GM18502 (cell line): ENCODE data around the gene AZU1.
"Not testable (repeated sequence)": the region's sequence is repeated elsewhere in the genome, so short reads cannot be mapped to it uniquely, and the experiment has no call there.

ENCODE experiments used
- ATAC-seq: cut with Tn5 transposase; IDR thresholded peaks from one replicate; pipeline ENCODE4 v1.9.1; 2021; ENCODE audit warnings: mild to moderate bottlenecking; ENCODE audit not compliant: unreplicated experiment, poor library complexity

Gene AZU1

DNA sequence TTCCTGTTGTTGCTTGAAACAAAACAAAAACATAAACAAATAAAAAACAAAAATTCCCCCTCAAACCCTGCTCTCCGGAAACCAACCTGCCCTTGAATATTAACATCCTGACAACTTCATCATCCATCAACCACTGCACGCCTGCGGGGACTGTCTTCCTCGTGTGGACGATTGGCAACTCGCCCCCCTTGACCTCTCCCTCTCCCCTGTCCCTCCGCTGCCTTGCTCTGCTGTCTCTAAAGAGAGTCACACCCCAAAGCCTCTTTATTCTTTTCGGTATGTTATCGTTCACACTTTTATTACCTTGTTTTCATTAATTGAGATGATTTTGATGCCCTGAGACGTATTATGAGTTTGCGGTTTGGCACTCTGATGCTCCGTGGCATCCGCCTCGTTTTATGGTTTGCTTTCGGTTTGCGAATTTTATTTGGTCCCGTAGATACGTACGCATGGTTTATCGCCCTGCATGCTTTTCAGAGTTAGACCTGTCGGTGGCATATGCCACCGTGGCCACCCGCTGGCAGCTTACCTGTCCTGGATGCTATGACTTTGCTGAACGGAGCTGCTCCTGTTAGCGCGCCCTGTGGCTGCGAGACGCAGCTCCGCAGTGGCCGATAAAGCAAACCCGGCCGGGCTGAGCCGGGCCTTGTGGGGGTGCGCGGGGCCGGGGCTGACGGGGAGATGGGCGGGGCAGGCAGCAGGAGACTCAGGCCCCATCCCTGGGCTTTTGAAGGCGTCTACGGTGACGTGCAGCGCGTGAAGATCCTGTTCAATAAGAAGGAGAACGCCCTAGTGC, 19.8 kb upstream of the AZU1 start:
- ATAC-seq = no peak

DNA sequence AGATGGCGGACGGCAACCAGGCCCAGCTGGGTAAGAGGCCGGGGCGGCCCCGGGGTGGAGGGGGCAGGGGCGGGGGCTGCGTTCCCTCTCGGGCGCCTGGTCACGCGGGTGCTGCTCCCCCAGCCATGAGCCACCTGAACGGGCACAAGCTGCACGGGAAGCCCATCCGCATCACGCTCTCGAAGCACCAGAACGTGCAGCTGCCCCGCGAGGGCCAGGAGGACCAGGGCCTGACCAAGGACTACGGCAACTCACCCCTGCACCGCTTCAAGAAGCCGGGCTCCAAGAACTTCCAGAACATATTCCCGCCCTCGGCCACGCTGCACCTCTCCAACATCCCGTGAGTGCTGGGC, 19.2 kb upstream of the AZU1 start:
- ATAC-seq = no peak

DNA sequence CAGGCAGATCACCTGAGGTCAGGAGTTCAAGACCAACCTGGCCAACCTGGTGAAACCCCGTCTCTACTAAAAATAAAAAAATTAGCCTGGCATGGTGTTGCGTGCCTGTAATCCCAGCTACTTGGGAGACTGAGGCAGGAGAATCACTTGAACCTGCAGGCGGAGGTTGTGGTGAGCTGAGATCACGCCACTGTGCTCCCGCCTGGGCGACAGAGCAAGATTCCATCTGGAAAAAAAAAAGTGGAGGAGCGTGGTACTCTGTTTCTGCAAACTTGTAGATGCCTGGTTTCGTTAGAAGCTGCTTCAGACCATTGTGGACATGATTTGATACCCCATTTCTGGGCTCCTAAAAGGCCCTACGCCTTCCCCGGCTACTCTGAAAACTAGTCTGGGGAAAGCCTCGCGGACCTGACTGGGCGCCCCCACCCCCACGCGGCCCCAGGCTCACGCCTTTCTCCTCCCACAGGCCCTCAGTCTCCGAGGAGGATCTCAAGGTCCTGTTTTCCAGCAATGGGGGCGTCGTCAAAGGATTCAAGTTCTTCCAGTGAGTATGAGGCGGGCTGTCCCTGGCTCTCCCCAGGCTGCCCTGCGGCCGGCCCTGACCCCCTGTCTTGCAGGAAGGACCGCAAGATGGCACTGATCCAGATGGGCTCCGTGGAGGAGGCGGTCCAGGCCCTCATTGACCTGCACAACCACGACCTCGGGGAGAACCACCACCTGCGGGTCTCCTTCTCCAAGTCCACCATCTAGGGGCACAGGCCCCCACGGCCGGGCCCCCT, 17.4 kb upstream of the AZU1 start:
- no peak for ATAC-seq

DNA sequence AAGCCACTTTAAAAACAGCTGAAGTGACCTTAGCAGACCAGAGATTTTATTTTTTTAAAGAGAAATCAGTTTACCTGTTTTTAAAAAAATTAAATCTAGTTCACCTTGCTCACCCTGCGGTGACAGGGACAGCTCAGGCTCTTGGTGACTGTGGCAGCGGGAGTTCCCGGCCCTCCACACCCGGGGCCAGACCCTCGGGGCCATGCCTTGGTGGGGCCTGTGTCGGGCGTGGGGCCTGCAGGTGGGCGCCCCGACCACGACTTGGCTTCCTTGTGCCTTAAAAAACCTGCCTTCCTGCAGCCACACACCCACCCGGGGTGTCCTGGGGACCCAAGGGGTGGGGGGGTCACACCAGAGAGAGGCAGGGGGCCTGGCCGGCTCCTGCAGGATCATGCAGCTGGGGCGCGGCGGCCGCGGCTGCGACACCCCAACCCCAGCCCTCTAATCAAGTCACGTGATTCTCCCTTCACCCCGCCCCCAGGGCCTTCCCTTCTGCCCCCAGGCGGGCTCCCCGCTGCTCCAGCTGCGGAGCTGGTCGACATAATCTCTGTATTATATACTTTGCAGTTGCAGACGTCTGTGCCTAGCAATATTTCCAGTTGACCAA, 16.7 kb upstream of the AZU1 start:
- no peak for ATAC-seq

DNA sequence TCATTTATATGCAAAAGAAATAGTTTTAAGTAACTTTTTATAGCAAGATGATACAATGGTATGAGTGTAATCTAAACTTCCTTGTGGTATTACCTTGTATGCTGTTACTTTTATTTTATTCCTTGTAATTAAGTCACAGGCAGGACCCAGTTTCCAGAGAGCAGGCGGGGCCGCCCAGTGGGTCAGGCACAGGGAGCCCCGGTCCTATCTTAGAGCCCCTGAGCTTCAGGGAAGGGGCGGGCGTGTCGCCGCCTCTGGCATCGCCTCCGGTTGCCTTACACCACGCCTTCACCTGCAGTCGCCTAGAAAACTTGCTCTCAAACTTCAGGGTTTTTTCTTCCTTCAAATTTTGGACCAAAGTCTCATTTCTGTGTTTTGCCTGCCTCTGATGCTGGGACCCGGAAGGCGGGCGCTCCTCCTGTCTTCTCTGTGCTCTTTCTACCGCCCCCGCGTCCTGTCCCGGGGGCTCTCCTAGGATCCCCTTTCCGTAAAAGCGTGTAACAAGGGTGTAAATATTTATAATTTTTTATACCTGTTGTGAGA, 16.1 kb upstream of the AZU1 start:
- no peak for ATAC-seq

DNA sequence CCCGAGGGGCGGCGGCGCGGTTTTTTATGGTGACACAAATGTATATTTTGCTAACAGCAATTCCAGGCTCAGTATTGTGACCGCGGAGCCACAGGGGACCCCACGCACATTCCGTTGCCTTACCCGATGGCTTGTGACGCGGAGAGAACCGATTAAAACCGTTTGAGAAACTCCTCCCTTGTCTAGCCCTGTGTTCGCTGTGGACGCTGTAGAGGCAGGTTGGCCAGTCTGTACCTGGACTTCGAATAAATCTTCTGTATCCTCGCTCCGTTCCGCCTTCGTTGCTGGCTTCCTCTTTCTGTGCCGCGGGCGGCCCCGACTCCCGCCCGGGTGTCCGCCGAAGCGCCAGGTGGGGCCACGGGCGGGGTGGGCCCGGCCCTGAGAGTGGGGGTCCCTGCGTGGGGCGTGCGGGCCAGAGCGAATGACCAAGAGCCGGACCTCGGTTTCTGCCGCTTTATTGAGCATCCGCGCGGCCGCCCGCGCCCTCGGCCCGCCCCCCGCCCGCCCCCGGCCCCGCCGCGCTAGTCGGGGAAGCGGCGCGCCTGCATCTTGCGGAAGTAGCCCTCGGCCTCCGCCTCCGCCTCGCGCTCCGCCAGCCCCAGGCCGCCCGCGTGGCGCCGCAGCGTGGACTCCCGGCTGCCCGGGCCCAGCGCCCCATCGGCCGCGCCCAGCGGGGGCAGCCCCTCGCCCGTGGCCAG, 15.4 kb upstream of the AZU1 start:
- no peak for ATAC-seq

DNA sequence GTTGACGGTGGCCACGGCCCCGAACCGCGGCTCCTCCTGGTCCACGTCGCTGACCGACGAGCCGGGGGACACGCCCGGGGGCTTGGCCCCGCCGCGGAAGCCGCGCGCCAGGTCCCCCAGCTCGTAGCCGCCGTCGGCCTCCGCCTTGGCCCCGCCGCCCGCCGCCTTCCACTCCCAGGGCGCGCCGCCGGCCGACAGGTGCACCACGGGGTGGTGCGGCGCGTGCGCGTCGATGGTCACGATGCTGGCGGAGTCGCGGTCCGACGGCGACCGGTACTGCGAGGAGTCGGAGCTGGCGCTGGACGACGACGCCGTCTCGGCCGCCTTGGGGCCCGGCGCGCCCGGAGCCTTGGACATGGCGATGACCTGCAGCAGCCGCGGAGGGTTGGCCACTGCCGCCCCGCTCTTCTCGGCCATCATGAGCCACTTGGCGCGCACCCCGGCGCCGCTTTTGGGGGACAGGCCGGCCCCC, 14.9 kb upstream of the AZU1 start:
- ATAC-seq = no peak

DNA sequence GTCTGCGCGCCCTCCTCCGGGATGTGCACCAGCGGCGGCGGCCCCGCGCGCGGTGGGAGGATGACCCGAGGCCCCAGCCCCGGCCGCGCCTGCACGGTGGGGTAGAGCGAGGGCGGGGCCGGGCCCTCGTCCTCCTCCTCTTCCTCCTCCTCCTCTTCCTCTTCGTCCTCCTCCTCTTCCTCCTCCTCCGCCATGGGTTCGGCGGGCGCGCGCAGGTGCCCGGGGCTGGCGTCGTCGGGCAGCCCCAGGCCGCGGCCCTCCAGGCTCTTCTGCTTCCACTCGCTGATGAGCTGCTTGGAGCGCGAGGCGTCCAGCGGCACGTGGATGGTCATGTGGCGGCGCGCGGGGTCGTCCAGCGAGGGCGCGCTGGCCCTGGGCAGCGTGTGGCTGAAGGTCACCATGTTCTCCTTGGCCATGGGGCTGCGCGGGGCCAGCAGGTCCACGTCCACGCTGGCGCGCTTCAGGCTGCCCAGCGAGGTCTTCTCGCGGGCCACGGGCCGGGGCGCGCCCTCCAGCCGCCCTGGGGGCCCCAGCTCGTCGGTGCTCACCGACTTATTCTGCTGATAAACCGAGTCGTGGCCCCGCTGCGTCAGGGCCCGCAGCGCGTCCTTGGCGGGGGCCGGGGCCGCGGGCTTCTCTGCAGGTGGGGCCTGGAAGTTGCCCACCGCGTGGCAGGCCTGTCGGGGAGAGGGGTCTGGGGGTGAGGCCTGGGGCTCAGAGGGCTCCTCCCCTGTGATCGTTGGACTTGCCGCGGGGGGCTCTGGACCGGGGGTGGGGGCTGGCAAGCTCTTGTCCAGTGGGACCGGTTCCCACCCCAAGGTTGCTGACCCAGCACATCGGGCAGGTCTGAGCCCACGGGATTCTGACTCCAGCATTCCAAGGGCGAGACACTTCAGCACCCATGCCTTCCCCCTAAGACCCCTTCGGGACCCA, 14.2 kb upstream of the AZU1 start:
- no peak for ATAC-seq

DNA sequence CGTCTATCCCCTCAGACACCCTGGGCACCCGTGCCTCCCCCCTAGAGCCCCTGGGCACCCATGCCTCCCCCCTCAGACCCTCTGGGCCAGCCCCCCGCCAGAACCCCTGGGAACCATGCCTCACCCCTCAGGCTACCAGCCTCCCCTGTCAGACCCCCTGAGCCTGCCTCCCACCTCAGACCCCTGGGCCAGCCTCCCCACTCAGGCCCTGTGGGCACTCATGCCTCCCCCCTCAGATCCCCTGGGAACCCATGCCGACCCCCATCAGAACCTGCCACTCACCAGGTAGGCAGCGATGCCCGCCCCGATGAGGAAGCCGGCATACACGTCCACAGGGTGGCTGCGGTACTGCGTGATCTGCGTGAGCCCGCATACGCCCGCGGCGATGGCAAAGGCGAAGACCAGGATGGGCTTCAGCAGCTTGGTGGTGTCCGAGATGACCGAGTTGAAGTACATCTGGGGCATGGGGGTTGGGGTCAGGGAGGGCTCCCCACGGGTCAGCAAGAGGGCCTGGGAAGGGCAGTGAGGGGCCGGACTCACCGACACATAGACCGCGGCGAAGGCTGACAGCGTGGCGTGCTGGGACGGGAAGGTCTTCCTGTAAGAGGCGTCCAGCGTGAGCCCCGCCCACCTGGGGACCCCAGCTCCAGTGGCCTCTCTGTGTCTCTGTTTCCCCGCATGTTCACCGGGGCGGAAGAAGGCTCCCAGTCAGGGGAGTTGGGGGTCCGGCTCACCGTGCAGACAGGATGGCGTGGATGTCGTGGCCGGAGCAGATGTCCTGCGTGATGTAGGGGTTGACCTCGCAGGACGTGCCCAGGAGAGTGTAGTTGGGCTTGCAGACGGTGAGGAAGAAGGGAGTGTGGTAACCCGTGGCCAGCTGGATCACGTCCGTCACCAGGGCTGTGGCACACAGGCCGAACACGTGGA, 13.2 kb upstream of the AZU1 start:
- ATAC-seq = no peak

DNA sequence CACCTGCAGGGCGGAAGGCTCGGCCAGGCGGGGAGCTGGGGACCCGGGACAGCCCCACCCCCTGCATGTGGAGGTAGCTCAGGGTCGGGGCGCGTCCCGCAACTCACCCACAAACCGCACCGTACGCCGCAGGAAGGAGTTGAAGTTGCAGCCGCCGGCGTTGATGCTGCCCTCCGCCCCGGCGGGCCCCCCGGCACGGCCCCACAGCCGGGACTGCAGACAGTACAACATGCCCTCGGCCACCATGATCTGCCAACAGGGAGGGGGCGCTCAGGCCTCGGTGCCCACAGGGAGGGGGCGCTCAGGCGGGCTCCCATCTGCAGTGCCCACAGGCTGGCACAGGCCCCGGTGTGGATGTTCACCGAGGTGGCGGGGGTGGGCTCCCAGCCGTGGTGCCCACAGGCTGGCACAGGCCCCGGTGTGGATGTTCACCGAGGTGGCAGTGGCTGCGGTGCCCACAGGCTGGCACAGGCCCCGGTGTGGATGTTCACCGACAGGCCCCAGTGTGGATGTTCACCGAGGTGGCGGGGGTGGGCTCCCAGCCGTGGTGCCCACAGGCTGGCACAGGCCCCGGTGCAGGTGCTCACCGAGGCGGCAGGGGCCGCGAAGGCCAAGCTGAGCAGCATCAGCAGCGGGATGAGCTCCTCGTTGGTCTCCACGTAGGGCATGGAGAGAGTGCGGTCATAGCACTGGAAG, 12.4 kb upstream of the AZU1 start:
- no peak for ATAC-seq

DNA sequence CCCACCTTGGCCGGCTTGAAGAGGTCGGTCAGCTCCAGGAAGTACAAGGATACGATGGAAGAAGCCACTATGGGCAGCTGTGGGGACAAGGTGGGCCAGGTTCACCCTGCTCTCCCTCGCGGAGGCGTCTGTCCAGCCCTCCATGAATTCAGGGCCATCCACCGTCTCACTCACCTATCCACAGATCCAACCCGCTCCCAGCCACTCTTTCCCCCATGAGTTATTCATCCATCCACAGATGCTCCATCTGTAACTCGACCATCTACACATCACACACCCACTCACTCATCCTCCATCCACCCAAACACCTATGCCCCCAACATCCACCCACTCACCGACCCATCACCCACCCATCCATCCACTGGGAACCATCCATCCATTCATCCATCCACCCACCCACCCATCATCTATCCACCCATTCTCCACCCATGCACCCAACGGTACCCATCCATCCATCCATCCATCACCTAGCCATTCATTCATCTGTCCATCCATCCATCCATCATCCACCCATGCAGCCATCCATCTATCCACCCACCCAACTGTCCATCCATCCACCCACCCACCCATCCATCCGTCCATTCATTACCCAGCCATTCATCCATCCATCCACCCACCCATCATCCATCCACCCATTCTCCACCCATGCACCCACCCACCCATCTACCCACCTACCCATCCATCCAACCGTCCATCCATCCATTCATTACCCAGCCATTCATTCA, 11.7 kb upstream of the AZU1 start:
- no peak for ATAC-seq

DNA sequence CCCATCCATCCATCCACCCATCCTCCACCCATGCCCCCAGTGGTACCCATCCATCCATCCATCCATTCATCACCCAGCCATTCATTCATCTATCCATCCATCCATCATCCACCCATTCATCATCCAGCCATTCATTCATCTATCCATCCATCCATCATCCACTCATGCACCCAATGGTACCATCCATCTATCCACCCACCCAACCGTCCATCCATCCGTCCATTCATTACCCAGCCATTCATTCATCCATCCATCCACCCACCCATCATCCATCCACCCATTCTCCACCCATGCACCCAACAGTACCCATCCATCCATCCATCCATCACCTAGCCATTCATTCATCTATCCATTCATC, 11.2 kb upstream of the AZU1 start:
- ATAC-seq = no peak

DNA sequence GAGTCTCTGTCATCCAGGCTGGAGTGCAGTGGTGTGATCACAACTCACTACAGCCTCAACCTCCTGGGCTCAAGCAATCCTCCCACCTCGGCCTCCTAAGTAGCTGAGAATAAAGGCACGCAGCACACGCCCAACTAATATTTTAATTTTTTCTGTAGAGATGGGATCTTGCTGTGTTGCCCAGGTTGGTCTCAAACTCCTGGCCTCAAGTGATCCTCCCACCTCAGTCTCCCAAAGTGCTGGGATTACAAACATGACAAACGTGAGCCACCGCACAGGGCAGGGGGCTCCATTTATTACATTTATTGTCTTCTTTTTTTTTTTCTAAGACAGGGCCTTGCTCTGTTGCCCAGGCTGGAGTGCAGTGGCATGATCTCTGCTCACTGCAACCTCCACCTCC, 7.4 kb upstream of the AZU1 start:
- not testable (repeated sequence) for ATAC-seq

DNA sequence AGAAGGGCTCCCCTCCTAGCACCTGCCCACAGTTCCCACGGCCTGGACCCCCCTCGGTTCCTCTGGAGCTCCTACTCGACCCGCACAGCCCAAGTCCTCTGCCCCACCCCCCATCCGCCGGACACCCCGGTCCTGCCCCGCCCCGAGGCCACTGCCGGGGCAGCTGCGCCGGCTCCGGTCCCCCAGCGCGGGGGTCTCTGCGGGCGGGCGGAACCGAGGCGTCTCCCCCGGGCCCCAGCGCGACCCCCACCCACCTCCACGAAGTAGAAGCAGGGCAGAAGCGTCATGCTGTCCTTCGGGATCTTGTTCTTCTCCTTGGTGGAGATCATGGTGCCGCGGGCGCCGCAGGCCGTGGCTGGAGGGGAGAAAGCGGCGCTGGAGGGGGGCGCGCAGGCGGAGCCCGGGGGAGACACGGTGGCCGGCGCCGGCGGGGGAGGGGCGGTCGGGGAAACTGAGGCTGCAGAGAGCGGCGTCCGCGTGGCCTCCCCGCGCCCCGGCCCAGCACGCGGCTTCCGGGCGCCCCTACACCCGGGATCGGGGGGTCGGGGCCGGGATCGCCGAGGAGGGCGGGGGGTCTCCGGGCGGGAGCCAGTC, 6.3 kb upstream of the AZU1 start:
- no peak for ATAC-seq

DNA sequence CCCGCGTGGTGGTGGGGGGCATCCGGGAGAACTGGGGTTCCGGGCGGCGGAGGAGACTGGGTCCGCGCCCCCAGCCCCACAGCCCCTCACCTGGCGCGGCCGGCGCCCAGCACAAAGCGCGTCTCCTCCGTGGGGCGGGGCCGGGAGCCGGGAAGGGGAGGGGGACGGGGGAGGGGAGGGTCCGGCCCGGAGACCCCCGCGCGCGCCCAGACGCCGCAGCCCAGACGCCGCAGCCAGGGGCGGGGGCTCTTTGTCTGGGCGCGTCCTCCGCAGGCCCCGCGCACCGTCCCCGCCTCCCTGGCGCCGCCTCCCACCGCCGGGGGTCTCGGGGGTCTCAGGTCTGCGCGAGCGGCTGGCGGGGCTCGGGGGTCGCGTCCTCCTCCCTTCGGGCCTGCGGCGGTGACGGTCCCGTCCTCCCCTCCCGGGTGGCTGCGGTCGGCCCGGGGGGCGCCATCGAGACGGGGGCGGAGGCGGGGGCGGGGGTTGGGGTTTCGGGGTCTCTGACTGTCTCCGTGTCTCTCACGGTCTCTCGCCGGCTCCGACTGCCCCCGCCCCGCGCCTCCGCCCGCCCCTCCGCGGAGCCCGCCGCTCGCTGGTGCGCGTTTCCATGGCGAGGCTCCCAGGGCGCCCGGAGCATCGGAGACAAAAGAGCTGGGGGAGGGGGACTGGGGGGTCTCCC, 5.7 kb upstream of the AZU1 start, which contains the start of gene PLPPR3:
PLPPR3 (minus strand) TSS at position 131 of the 679 bp plus-strand sequence. CDS start 396 bp downstream, outside the sequence.
- no peak for ATAC-seq

DNA sequence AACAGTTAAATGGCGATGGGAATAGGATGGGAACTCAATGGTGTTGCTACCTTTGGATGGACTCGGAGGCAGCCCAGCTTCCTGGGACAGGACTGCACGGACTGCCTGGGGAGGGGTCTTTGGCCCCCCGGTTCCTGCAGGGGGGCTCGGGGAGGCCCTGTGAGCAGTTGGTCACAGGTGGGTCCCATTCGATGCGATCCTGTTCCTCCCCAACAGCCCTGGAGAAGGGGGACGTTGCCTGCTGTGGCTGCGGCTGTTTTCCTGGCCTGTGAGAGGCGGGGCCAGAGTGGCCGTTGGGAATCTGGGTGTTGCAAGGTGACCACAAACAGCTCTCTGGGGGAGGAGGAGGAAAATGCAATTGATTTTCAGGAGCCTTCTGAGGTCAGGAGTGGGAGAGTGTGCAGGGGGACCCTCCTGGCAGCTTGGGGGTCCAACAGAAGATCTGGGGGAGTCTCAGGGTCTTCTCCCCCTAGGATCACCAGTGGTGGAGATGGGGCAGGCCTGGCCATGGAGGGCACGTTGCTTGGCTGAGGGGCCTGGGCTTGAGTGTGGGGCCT, 4.0 kb upstream of the AZU1 start:
- no peak for ATAC-seq
